NCI-H2196 (cell line): Measurements from ENCODE around the gene ARPP19.
A peak's percentile ranks its signal among the peaks of the same experiment; 100 is the strongest.
"Not testable (repeated sequence)": the region's sequence is repeated elsewhere in the genome, so short reads cannot be mapped to it uniquely, and the experiment has no call there.

Experiments
- DNase-seq: peaks from one replicate; lab custom pipeline; 2025; ENCODE audit not compliant: unreplicated experiment; lab: John Stamatoyannopoulos, UW

ARPP19 gene

GRCh38 chr15:52551762-52552161 is 17.1 kb downstream of the ARPP19 start:
- no peak for DNase-seq

GRCh38 chr15:52551186-52551585 is 17.6 kb downstream of the ARPP19 start:
- not testable (repeated sequence) for DNase-seq

- no peak for DNase-seq
Observed at GRCh38 chr15:52546031-52546751, 22.6 kb downstream of the ARPP19 start.

- DNase-seq = no peak
Observed at GRCh38 chr15:52540374-52541012, 28.3 kb downstream of the ARPP19 start.

- no peak for DNase-seq
Observed at GRCh38 chr15:52537459-52537858, 31.4 kb downstream of the ARPP19 start.

- DNase-seq = no peak
Observed at GRCh38 chr15:52532427-52532826, 36.4 kb downstream of the ARPP19 start.

GRCh38 chr15:52529940-52530339 is 38.9 kb downstream of the ARPP19 start:
- DNase-seq = no peak

- no peak for DNase-seq
Observed at GRCh38 chr15:52529341-52529924, 39.4 kb downstream of the ARPP19 start.

- DNase-seq = peak; percentile 11
Observed at GRCh38 chr15:52528564-52529340, 40.1 kb downstream of the ARPP19 start, which contains the start of gene MYO5A. TSS of gene MYO5A (minus strand) at chr15:52528880. CDS start at chr15:52528806, 74 bp downstream.

GRCh38 chr15:52527911-52528563 is 40.8 kb downstream of the ARPP19 start:
- no peak for DNase-seq

GRCh38 chr15:52527196-52527910 is 41.5 kb downstream of the ARPP19 start:
- no peak for DNase-seq

- no peak for DNase-seq
Observed at GRCh38 chr15:52524223-52525136, 44.4 kb downstream of the ARPP19 start.

- DNase-seq = no peak
Observed at GRCh38 chr15:52523647-52524046, 45.2 kb downstream of the ARPP19 start.

- DNase-seq = no peak
Observed at GRCh38 chr15:52523192-52523591, 45.6 kb downstream of the ARPP19 start.

- DNase-seq = no peak
Observed at GRCh38 chr15:52521682-52522081, 47.1 kb downstream of the ARPP19 start.

GRCh38 chr15:52520421-52520820 is 48.4 kb downstream of the ARPP19 start:
- DNase-seq = no peak

- no peak for DNase-seq
Observed at GRCh38 chr15:52518487-52519371, 50.1 kb downstream of the ARPP19 start.

- no peak for DNase-seq
Observed at GRCh38 chr15:52517014-52517413, 51.8 kb downstream of the ARPP19 start.
